H9 (cell line): ENCODE measurements around the gene HS3ST4. TPM values are rescaled to one million over a fixed set of nuclear protein-coding genes. Genes with fewer than 3 reads are reported as not detected.

ENCODE experiments used
- DNase-seq: peaks from one replicate; pipeline ENCODE4 v3.0.0-alpha.2; 2017
- H2AFZ ChIP-seq: one replicate; pipeline ENCODE4 v1.6.1; 2013; ENCODE audit warnings: mild to moderate bottlenecking, low read length, control low read depth, moderate library complexity
- H2AK5ac ChIP-seq: 2 replicates; pipeline ENCODE4 v1.6.1; 2013; ENCODE audit warnings: low read length, control low read depth, mixed read lengths; ENCODE audit not compliant: insufficient read length
- H2BK120ac ChIP-seq: one replicate; pipeline ENCODE4 v1.6.1; 2013; ENCODE audit warnings: low read depth, mild to moderate bottlenecking, low read length, control low read depth, inconsistent platforms; ENCODE audit not compliant: poor library complexity, severe bottlenecking
- H2BK12ac ChIP-seq: 2 replicates; pipeline ENCODE4 v1.6.1; 2013; ENCODE audit warnings: low read length, control low read depth, mixed read lengths, low read depth; ENCODE audit not compliant: insufficient read length
- H2BK15ac ChIP-seq: 2 replicates; pipeline ENCODE4 v1.6.1; 2013; ENCODE audit warnings: low read depth, low read length, control low read depth
- H2BK20ac ChIP-seq: one replicate; pipeline ENCODE4 v1.6.1; 2013; ENCODE audit warnings: low read depth, mild to moderate bottlenecking, low read length, control low read depth, inconsistent platforms; ENCODE audit not compliant: poor library complexity, severe bottlenecking
- H2BK5ac ChIP-seq: 2 replicates; pipeline ENCODE4 v1.6.1; 2013; ENCODE audit warnings: low read length, control low read depth, mixed read lengths; ENCODE audit not compliant: insufficient read length
- H3K14ac ChIP-seq: 2 replicates; pipeline ENCODE4 v1.6.1; 2013; ENCODE audit warnings: low read length, control low read depth; ENCODE audit not compliant: insufficient read depth
- H3K18ac ChIP-seq: 2 replicates; pipeline ENCODE4 v1.6.1; 2013; ENCODE audit warnings: low read depth, mild to moderate bottlenecking, mixed read lengths, low read length, control low read depth; ENCODE audit not compliant: insufficient read length
- H3K23ac ChIP-seq: 2 replicates; pipeline ENCODE4 v1.6.1; 2013; ENCODE audit warnings: low read length, control low read depth, mixed read lengths, low read depth; ENCODE audit not compliant: insufficient read length
- H3K23me2 ChIP-seq: 2 replicates; pipeline ENCODE4 v1.6.1; 2013; ENCODE audit warnings: low read depth, mild to moderate bottlenecking, mixed read lengths, low read length, control low read depth; ENCODE audit not compliant: insufficient read length, poor library complexity, severe bottlenecking
- H3K27ac ChIP-seq: 2 replicates; pipeline ENCODE4 v1.5.1; 2013; ENCODE audit warnings: low read length, control low read depth, mixed read lengths, low read depth; ENCODE audit not compliant: insufficient read length
- H3K27me3 ChIP-seq: 2 replicates; pipeline ENCODE4 v1.6.1; 2013; ENCODE audit warnings: low read length, control low read depth, inconsistent platforms; ENCODE audit not compliant: insufficient read depth
- H3K4ac ChIP-seq: 2 replicates; pipeline ENCODE4 v1.6.1; 2013; ENCODE audit warnings: low read depth, mild to moderate bottlenecking, control low read depth, inconsistent platforms, low read length, moderate library complexity
- H3K4me1 ChIP-seq: 2 replicates; pipeline ENCODE4 v1.6.1; 2013; ENCODE audit warnings: low read length, control low read depth, inconsistent platforms; ENCODE audit not compliant: insufficient read depth
- H3K4me2 ChIP-seq: 2 replicates; pipeline ENCODE4 v1.6.1; 2013; ENCODE audit warnings: low read length, control low read depth, mixed read lengths; ENCODE audit not compliant: insufficient read length, insufficient read depth
- H3K56ac ChIP-seq: 2 replicates; pipeline ENCODE4 v1.6.1; 2013; ENCODE audit warnings: low read depth, mild to moderate bottlenecking, mixed read lengths, low read length, control low read depth; ENCODE audit not compliant: insufficient read length
- H3K79me1 ChIP-seq: 2 replicates; pipeline ENCODE4 v1.6.1; 2013; ENCODE audit warnings: low read depth, mild to moderate bottlenecking, moderate library complexity, low read length, control low read depth, inconsistent platforms; ENCODE audit not compliant: insufficient read depth, poor library complexity, severe bottlenecking
- H3K79me2 ChIP-seq: 2 replicates; pipeline ENCODE4 v1.6.1; 2013; ENCODE audit warnings: low read length, control low read depth, inconsistent platforms; ENCODE audit not compliant: insufficient read depth
- H3K9ac ChIP-seq: 2 replicates; pipeline ENCODE4 v1.6.1; 2013; ENCODE audit warnings: low read length, control low read depth, mixed read lengths; ENCODE audit not compliant: insufficient read length; ENCODE audit errors: extremely low read depth
- H3K9me3 ChIP-seq: one replicate; pipeline ENCODE4 v1.6.1; 2013; ENCODE audit warnings: low read depth, low read length, inconsistent platforms; ENCODE audit not compliant: control insufficient read depth
- H3T11ph ChIP-seq: one replicate; pipeline ENCODE4 v1.6.1; 2013; ENCODE audit warnings: mild to moderate bottlenecking, low read length, control low read depth, inconsistent platforms
- H4K20me1 ChIP-seq: one replicate; pipeline ENCODE4 v1.6.1; 2013; ENCODE audit not compliant: control insufficient read depth, insufficient read length, insufficient read depth
- H4K5ac ChIP-seq: 2 replicates; pipeline ENCODE4 v1.6.1; 2013; ENCODE audit warnings: low read depth, mild to moderate bottlenecking, mixed read lengths, low read length, control low read depth; ENCODE audit not compliant: insufficient read length
- H4K8ac ChIP-seq: replicated peaks from 2 replicates; pipeline ENCODE4 v1.6.1; 2013; ENCODE audit warnings: low read length, control low read depth, mixed read lengths, low read depth; ENCODE audit not compliant: insufficient read length
- H4K91ac ChIP-seq: 2 replicates; pipeline ENCODE4 v1.6.1; 2013; ENCODE audit warnings: low read depth, mild to moderate bottlenecking, moderate library complexity, mixed read lengths, low read length, control low read depth; ENCODE audit not compliant: insufficient read length
- H3K27ac Mint-ChIP-seq, 3 experiments: 2 replicates in 2 of 3; 3 replicates in 1 of 3; pipeline ENCODE4 v1.8.0; 2020 to 2021; ENCODE audit warnings: mixed read lengths in 3 of 3, mild to moderate bottlenecking in 1 of 3, moderate library complexity in 1 of 3
- H3K27me3 Mint-ChIP-seq: 2 replicates; pipeline ENCODE4 v1.8.0; 2021; ENCODE audit warnings: low read depth, mild to moderate bottlenecking, moderate library complexity, mixed read lengths
- H3K36me3 Mint-ChIP-seq, 3 experiments: 2 replicates in 2 of 3; 3 replicates in 1 of 3; pipeline ENCODE4 v1.8.0; 2020 to 2021; ENCODE audit warnings: low read depth in 3 of 3, mixed read lengths in 3 of 3; ENCODE audit not compliant: insufficient read depth in 1 of 3
- H3K4me1 Mint-ChIP-seq, 2 experiments: 2 replicates each; pipeline ENCODE4 v1.8.0; 2020; ENCODE audit warnings: mixed read lengths in 2 of 2
- H3K4me3 Mint-ChIP-seq, 2 experiments: 2 replicates in 1 of 2; 3 replicates in 1 of 2; pipeline ENCODE4 v1.8.0; 2020 to 2021; ENCODE audit warnings: mild to moderate bottlenecking in 2 of 2, mixed read lengths in 2 of 2, moderate library complexity in 1 of 2
- H3K9me3 Mint-ChIP-seq, 2 experiments: 2 replicates in 1 of 2; 3 replicates in 1 of 2; pipeline ENCODE4 v1.8.0; 2020; ENCODE audit warnings: mild to moderate bottlenecking in 2 of 2, mixed read lengths in 2 of 2, moderate library complexity in 1 of 2
- WGBS: extraction: QIAGEN DNeasy Blood & Tissue Kit; methylation state at CpG from one replicate; pipeline ENCODE4 v1.1.7; 2013; ENCODE audit warnings: missing lambda C conversion rate, low lambda C conversion rate, mixed read lengths; ENCODE audit not compliant: insufficient read length; ENCODE audit errors: extremely low coverage; 5-methylcytosine and 5-hydroxymethylcytosine counted together
- total RNA-seq: library from RNA; stranded (reverse); gene quantifications from 2 replicates; pipeline ENCODE4 v1.2.1, GENCODE V29; 2021
- TF ChIP-seq, protein P1 (sequence below): fragments of 200-600 bp; sonication (generic); conservative IDR thresholded peaks from 3 replicates; pipeline ENCODE4 v1.8.0; 2021; ENCODE audit warnings: antibody characterized with exemption, mild to moderate bottlenecking

HS3ST4 gene
- total RNA-seq, 1 experiment from 2014 or later: 1.7 TPM

DNA sequence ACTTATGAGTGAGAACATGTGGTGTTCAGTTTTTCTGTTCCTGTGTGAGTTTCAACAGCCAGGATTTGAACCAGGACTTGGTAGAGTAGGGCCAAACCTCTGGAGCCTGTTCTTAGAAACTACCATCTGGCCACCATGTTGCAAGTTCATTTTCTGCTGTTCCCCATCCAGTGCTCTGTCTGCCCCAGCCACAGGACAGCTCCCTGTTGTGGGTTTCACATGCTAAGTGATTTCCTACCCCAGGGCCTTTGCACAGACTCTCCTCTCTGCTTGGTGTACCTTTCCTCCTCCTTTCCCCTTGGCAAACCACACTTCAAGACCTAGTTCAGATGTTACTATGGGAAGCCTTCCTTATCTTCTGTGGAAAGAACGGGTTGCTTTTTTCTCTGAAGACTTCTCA, 79.5 kb downstream of the HS3ST4 start:
- Histone ChIP-seq H3K79me2 (no peaks in the 10 kb centered on the region), H3K4me2 (no peak overlapping the region), H2BK5ac (no peak overlapping the region), H2AK5ac (no peak overlapping the region), H3K9me3 (no peaks in the 10 kb centered on the region), H3K4me1 (0 out of 2 replicates have a peak, but pooled peaks cover 4% of the 10 kb centered on the region), H3K18ac (no peak overlapping the region), H4K20me1 (no peaks in the 10 kb centered on the region), H4K8ac (no peak overlapping the region), H3K4ac (no peak overlapping the region), H3K27me3 (no peaks in the 10 kb centered on the region), H3K9ac (no peak overlapping the region), H2BK15ac (no peak overlapping the region), H2BK12ac (no peak overlapping the region), H3K14ac (no peak overlapping the region), H2BK20ac (no peak overlapping the region), H3K79me1 (no peaks in the 10 kb centered on the region), H3K23me2 (no peaks in the 10 kb centered on the region), H3K23ac (no peak overlapping the region), H3K56ac (no peak overlapping the region), H2BK120ac (no peak overlapping the region), H2AFZ (no peak overlapping the region), H3T11ph (no peak overlapping the region), H3K27ac (no peak overlapping the region), H4K91ac (no peak overlapping the region), H4K5ac (no peak overlapping the region)
- Mint-ChIP-seq H3K27ac (peak overlapping the region in 1 of 3 experiments; percentile 36; a peak in 1 of 7 replicates), H3K9me3 (no peaks in the 10 kb centered on the region), H3K27me3 (peaks cover 2% of the 10 kb centered on the region), H3K36me3 (no peaks in the 10 kb centered on the region), H3K4me3 (no peak overlapping the region), H3K4me1 (peaks cover 9% of the 10 kb centered on the region in 2 experiments)
- DNase-seq: no peak
- no CpG with 5 or more reads among the region's 1 CpG for WGBS
- TF ChIP-seq, protein P1, sequence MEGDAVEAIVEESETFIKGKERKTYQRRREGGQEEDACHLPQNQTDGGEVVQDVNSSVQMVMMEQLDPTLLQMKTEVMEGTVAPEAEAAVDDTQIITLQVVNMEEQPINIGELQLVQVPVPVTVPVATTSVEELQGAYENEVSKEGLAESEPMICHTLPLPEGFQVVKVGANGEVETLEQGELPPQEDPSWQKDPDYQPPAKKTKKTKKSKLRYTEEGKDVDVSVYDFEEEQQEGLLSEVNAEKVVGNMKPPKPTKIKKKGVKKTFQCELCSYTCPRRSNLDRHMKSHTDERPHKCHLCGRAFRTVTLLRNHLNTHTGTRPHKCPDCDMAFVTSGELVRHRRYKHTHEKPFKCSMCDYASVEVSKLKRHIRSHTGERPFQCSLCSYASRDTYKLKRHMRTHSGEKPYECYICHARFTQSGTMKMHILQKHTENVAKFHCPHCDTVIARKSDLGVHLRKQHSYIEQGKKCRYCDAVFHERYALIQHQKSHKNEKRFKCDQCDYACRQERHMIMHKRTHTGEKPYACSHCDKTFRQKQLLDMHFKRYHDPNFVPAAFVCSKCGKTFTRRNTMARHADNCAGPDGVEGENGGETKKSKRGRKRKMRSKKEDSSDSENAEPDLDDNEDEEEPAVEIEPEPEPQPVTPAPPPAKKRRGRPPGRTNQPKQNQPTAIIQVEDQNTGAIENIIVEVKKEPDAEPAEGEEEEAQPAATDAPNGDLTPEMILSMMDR: no peak
